Measurements from ENCODE around the gene MSH2.
"Not testable (repeated sequence)": the region's sequence is repeated elsewhere in the genome, so short reads cannot be mapped to it uniquely, and the experiment has no call there.

Gene MSH2

GRCh38 chr2:47429795-47430194 is 26.8 kb downstream of the MSH2 start:
- no peak for DNase-seq
- Mint-ChIP-seq H3K36me3 (ENCODE audit: low read depth) (peaks cover 31% of the 10 kb centered on the region), H3K9me3 (no peaks in the 10 kb centered on the region), H3K27me3 (no peaks in the 10 kb centered on the region), H3K4me3 (no peak overlapping the region), H3K4me1 (no peaks in the 10 kb centered on the region), H3K27ac (no peak overlapping the region)
- ATAC-seq = no peak

GRCh38 chr2:47433006-47433405 is 30.1 kb downstream of the MSH2 start:
- H3K4me1 Mint-ChIP-seq, H3K9me3 Mint-ChIP-seq, H3K4me3 Mint-ChIP-seq, DNase-seq, H3K27ac Mint-ChIP-seq, H3K27me3 Mint-ChIP-seq, ATAC-seq: not testable (repeated sequence)
- H3K36me3 Mint-ChIP-seq (ENCODE audit: low read depth) = peaks cover 32% of the 10 kb centered on the region

GRCh38 chr2:47433445-47433844 is 30.5 kb downstream of the MSH2 start:
- H3K4me3 Mint-ChIP-seq, H3K27me3 Mint-ChIP-seq, H3K27ac Mint-ChIP-seq, H3K4me1 Mint-ChIP-seq, ATAC-seq, DNase-seq, H3K9me3 Mint-ChIP-seq: not testable (repeated sequence)
- H3K36me3 Mint-ChIP-seq (ENCODE audit: low read depth) = peaks cover 35% of the 10 kb centered on the region

- DNase-seq (no peak), ATAC-seq (no peak)
- H3K9me3 Mint-ChIP-seq = no peaks in the 10 kb centered on the region
- H3K4me1 Mint-ChIP-seq = no peaks in the 10 kb centered on the region
- H3K27me3 Mint-ChIP-seq = no peaks in the 10 kb centered on the region
- H3K4me3 Mint-ChIP-seq = no peak overlapping the region
- H3K27ac Mint-ChIP-seq = no peak overlapping the region
- H3K36me3 Mint-ChIP-seq (ENCODE audit: low read depth) = peaks cover 19% of the 10 kb centered on the region
Measured at GRCh38 chr2:47437287-47437686, 34.3 kb downstream of the MSH2 start.

GRCh38 chr2:47438106-47438505 is 35.1 kb downstream of the MSH2 start:
- no peaks in the 10 kb centered on the region for H3K4me1 Mint-ChIP-seq
- ATAC-seq = no peak
- H3K9me3 Mint-ChIP-seq = no peaks in the 10 kb centered on the region

GRCh38 chr2:47438783-47439182 is 35.8 kb downstream of the MSH2 start:
- no peak overlapping the region for H3K27ac Mint-ChIP-seq
- peaks cover 22% of the 10 kb centered on the region for H3K36me3 Mint-ChIP-seq (ENCODE audit: low read depth)
- no peak overlapping the region for H3K4me3 Mint-ChIP-seq
- no peaks in the 10 kb centered on the region for H3K27me3 Mint-ChIP-seq
- no peaks in the 10 kb centered on the region for H3K4me1 Mint-ChIP-seq
- no peaks in the 10 kb centered on the region for H3K9me3 Mint-ChIP-seq
- ATAC-seq = no peak
- no peak for DNase-seq

More at GRCh38 chr2:47438106-47438505, 35.1 kb downstream of the MSH2 start:
- H3K27me3 Mint-ChIP-seq = no peaks in the 10 kb centered on the region
- H3K4me3 Mint-ChIP-seq = no peak overlapping the region
- H3K36me3 Mint-ChIP-seq (ENCODE audit: low read depth) = peaks cover 19% of the 10 kb centered on the region
- no peak overlapping the region for H3K27ac Mint-ChIP-seq
- DNase-seq = no peak

- no peaks in the 10 kb centered on the region for H3K4me1 Mint-ChIP-seq
Measured at GRCh38 chr2:47451790-47452189, 48.8 kb downstream of the MSH2 start.

GRCh38 chr2:47452761-47453160 is 49.8 kb downstream of the MSH2 start:
- H3K4me1 Mint-ChIP-seq = no peaks in the 10 kb centered on the region
- ATAC-seq (no peak), DNase-seq (no peak)
- no peak overlapping the region for H3K27ac Mint-ChIP-seq
- H3K4me3 Mint-ChIP-seq = no peak overlapping the region
- H3K9me3 Mint-ChIP-seq = no peaks in the 10 kb centered on the region
- no peaks in the 10 kb centered on the region for H3K27me3 Mint-ChIP-seq
- peaks cover 58% of the 10 kb centered on the region for H3K36me3 Mint-ChIP-seq (ENCODE audit: low read depth)

More at GRCh38 chr2:47451790-47452189, 48.8 kb downstream of the MSH2 start:
- Mint-ChIP-seq H3K27ac (no peak overlapping the region), H3K9me3 (no peaks in the 10 kb centered on the region), H3K36me3 (ENCODE audit: low read depth) (peaks cover 58% of the 10 kb centered on the region), H3K27me3 (no peaks in the 10 kb centered on the region), H3K4me3 (no peak overlapping the region)
- no peak for ATAC-seq
- DNase-seq = no peak

DNA sequence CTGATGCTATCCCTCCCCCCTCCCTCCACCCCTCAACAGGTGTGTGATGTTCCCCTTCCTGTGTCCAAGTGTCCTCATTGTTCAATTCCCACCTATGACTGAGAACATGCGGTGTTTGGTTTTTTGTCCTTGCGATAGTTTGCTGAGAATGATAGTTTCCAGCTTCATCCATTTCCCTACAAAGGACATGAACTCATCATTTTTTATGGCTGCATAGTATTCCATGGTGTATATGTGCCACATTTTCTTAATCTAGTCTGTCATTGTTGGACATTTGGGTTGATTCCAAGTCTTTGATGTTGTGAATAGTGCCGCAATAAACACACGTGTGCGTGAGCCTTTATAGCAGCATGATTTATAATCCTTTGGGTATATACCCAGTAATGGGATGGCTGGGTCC is 51.9 kb downstream of the MSH2 start:
- not testable (repeated sequence) for H3K4me1 Mint-ChIP-seq, DNase-seq, ATAC-seq, H3K27ac Mint-ChIP-seq, H3K9me3 Mint-ChIP-seq, H3K4me3 Mint-ChIP-seq, H3K27me3 Mint-ChIP-seq
- H3K36me3 Mint-ChIP-seq (ENCODE audit: low read depth) = peaks cover 53% of the 10 kb centered on the region

DNA sequence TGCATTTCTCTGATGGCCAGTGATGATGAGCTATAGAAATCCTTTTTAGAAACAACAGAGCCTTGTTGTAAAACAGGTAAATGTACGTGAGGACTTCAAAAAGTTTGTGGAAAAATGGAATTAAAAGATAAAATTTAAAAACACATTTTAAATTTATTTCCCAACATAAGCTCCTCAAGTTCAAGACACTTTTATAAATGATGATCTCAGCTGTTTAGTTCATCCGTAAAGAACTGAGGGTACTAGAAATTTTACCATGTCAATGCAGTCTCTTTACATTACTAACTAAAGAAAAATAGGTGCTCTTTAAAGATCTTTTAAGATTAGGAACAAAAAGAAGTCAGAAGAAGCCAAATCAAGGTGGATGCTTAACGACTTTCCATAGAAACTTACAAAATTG is 52.5 kb downstream of the MSH2 start:
- Mint-ChIP-seq H3K27me3 (no peaks in the 10 kb centered on the region), H3K27ac (no peak overlapping the region), H3K9me3 (no peaks in the 10 kb centered on the region), H3K4me1 (peaks cover 7% of the 10 kb centered on the region), H3K4me3 (no peak overlapping the region), H3K36me3 (ENCODE audit: low read depth) (peaks cover 52% of the 10 kb centered on the region)
- ATAC-seq = no peak
- no peak for DNase-seq

- Mint-ChIP-seq H3K27ac (no peak overlapping the region), H3K4me1 (peaks cover 7% of the 10 kb centered on the region), H3K9me3 (no peaks in the 10 kb centered on the region), H3K36me3 (ENCODE audit: low read depth) (peaks cover 42% of the 10 kb centered on the region), H3K27me3 (no peaks in the 10 kb centered on the region), H3K4me3 (no peak overlapping the region)
- ATAC-seq (no peak), DNase-seq (no peak)
Measured at GRCh38 chr2:47456851-47457250, 53.9 kb downstream of the MSH2 start.

- ATAC-seq = no peak
- Mint-ChIP-seq H3K27me3 (no peaks in the 10 kb centered on the region), H3K4me3 (no peak overlapping the region), H3K9me3 (no peaks in the 10 kb centered on the region), H3K4me1 (peaks cover 7% of the 10 kb centered on the region), H3K36me3 (ENCODE audit: low read depth) (peaks cover 46% of the 10 kb centered on the region), H3K27ac (no peak overlapping the region)
- no peak for DNase-seq
Measured at GRCh38 chr2:47457268-47457667, 54.3 kb downstream of the MSH2 start.

GRCh38 chr2:47459021-47459420 is 56.1 kb downstream of the MSH2 start:
- ATAC-seq (no peak), DNase-seq (no peak)
- H3K9me3 Mint-ChIP-seq = no peaks in the 10 kb centered on the region
- H3K4me1 Mint-ChIP-seq = peaks cover 7% of the 10 kb centered on the region
- H3K4me3 Mint-ChIP-seq = no peak overlapping the region
- peaks cover 46% of the 10 kb centered on the region for H3K36me3 Mint-ChIP-seq (ENCODE audit: low read depth)
- H3K27me3 Mint-ChIP-seq = no peaks in the 10 kb centered on the region
- no peak overlapping the region for H3K27ac Mint-ChIP-seq

- no peak overlapping the region for H3K4me3 Mint-ChIP-seq
- no peak for ATAC-seq
- H3K9me3 Mint-ChIP-seq = no peaks in the 10 kb centered on the region
- no peaks in the 10 kb centered on the region for H3K27me3 Mint-ChIP-seq
- H3K36me3 Mint-ChIP-seq (ENCODE audit: low read depth) = peaks cover 47% of the 10 kb centered on the region
- peaks cover 7% of the 10 kb centered on the region for H3K4me1 Mint-ChIP-seq
- H3K27ac Mint-ChIP-seq = no peak overlapping the region
- DNase-seq = no peak
Measured at GRCh38 chr2:47460766-47461165, 57.8 kb downstream of the MSH2 start.

DNA sequence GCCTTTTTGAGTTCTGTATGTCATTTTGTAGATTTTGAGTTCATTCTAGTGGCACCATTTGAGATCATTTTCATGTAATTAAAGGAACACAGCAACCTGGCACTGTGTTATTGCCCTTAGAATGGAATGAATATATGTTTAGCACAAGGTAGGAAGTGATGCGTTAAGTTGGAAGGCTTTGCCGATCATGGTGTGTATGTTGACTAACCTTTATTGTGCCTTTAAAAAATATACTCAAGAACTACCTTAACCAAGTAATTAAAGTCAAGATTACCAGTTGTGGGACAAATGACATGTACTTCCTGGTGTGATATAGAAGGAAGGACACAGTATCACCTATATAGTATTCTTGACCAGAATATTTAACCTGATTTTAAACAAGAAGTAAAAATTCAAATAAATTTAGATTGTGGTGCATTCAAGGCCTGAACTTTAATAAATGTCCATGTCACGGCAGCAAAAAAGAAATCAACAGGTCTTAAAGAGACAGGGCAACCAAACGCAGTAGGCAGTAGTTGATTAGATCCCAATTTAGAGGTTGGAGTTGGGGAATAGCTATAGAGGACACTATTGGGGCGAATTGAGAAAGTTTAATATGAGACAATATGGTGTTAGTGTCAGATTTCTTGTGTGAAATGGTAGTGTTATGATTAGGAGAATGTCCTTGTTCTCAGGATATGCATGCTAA is 68.6 kb downstream of the MSH2 start:
- Mint-ChIP-seq H3K9me3 (no peaks in the 10 kb centered on the region), H3K4me3 (no peak overlapping the region), H3K27ac (no peak overlapping the region), H3K36me3 (ENCODE audit: low read depth) (peaks cover 26% of the 10 kb centered on the region), H3K27me3 (no peaks in the 10 kb centered on the region), H3K4me1 (no peaks in the 10 kb centered on the region)
- DNase-seq (no peak), ATAC-seq (no peak)

GRCh38 chr2:47479863-47480262 is 76.9 kb downstream of the MSH2 start:
- peaks cover 55% of the 10 kb centered on the region for H3K36me3 Mint-ChIP-seq (ENCODE audit: low read depth)
- peaks cover 4% of the 10 kb centered on the region for H3K4me1 Mint-ChIP-seq
- ATAC-seq (no peak), DNase-seq (no peak)
- no peaks in the 10 kb centered on the region for H3K9me3 Mint-ChIP-seq
- no peak overlapping the region for H3K27ac Mint-ChIP-seq
- H3K27me3 Mint-ChIP-seq = no peaks in the 10 kb centered on the region
- no peak overlapping the region for H3K4me3 Mint-ChIP-seq

Data from activated naive CD8-positive, alpha-beta T cell treated with anti-CD3 and anti-CD28 coated beads, Interleukin-2, amount 50 U/mL, for 24 hours (primary cell).